Esophagus muscularis mucosa (tissue), 4 donors: ENCODE measurements around the gene CD2AP.

Experiments
- CTCF ChIP-seq, 3 experiments: fragments of 200-600 bp in 2 of 3; fragments of 450-650 bp in 1 of 3; sonication (generic) in 2 of 3; IDR thresholded peaks; one replicate each; pipeline ENCODE4 v1.5.1; 2017 to 2019; ENCODE audit warnings: antibody characterized with exemption in 3 of 3, mild to moderate bottlenecking in 2 of 3, moderate library complexity in 1 of 3
- EP300 ChIP-seq: sonication (generic); formaldehyde crosslinking; IDR thresholded peaks from one replicate; pipeline ENCODE4 v1.6.1; 2017; ENCODE audit warnings: antibody characterized with exemption
- POLR2A ChIP-seq: fragments of 450-650 bp; IDR thresholded peaks from one replicate; pipeline ENCODE4 v1.6.1; 2017; ENCODE audit warnings: antibody characterized with exemption, moderate library complexity, mild to moderate bottlenecking, low read depth
- POLR2AphosphoS5 ChIP-seq, 2 donors: sonication (generic); formaldehyde crosslinking; IDR thresholded peaks; one replicate each; pipeline ENCODE4 v1.6.1; 2017; ENCODE audit warnings: antibody characterized with exemption in 2 of 2

GRCh38 chr6:47489995-47490394 is 12.4 kb downstream of the CD2AP start:
- TF ChIP-seq CTCF (IDR thresholded peaks at IDR 0.05) (no peak), POLR2AphosphoS5 (IDR thresholded peaks at IDR 0.05) (no peak), EP300 (no peak), POLR2A (no peak)
